ENCODE measurements around the gene KRT4. TPM values are rescaled to one million over a fixed set of nuclear protein-coding genes. Genes with fewer than 3 reads are reported as not detected.

The KRT4 gene
- total and polyA plus RNA-seq, 2 experiments from 2014 or later = not detected

DNA sequence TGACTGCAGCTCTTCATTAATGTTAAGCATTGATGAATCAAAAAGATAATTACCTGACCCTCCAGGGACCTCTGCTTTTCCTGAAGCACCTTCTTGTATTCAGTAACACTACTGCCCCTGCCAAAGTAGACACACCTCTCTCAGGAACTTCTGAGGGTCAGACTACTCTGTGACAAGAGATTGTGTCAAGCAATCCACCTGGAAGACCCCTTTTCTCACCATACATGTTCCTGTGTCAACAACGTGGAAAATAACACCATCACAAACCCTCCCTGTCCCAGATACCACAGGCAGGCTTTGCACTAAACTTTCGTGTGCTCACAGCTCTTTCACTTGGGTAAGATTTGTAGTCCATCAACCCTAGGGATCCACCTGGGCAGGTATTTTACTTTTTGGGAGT, 49.9 kb downstream of the KRT4 start (continued):
- TF ChIP-seq, protein P1, sequence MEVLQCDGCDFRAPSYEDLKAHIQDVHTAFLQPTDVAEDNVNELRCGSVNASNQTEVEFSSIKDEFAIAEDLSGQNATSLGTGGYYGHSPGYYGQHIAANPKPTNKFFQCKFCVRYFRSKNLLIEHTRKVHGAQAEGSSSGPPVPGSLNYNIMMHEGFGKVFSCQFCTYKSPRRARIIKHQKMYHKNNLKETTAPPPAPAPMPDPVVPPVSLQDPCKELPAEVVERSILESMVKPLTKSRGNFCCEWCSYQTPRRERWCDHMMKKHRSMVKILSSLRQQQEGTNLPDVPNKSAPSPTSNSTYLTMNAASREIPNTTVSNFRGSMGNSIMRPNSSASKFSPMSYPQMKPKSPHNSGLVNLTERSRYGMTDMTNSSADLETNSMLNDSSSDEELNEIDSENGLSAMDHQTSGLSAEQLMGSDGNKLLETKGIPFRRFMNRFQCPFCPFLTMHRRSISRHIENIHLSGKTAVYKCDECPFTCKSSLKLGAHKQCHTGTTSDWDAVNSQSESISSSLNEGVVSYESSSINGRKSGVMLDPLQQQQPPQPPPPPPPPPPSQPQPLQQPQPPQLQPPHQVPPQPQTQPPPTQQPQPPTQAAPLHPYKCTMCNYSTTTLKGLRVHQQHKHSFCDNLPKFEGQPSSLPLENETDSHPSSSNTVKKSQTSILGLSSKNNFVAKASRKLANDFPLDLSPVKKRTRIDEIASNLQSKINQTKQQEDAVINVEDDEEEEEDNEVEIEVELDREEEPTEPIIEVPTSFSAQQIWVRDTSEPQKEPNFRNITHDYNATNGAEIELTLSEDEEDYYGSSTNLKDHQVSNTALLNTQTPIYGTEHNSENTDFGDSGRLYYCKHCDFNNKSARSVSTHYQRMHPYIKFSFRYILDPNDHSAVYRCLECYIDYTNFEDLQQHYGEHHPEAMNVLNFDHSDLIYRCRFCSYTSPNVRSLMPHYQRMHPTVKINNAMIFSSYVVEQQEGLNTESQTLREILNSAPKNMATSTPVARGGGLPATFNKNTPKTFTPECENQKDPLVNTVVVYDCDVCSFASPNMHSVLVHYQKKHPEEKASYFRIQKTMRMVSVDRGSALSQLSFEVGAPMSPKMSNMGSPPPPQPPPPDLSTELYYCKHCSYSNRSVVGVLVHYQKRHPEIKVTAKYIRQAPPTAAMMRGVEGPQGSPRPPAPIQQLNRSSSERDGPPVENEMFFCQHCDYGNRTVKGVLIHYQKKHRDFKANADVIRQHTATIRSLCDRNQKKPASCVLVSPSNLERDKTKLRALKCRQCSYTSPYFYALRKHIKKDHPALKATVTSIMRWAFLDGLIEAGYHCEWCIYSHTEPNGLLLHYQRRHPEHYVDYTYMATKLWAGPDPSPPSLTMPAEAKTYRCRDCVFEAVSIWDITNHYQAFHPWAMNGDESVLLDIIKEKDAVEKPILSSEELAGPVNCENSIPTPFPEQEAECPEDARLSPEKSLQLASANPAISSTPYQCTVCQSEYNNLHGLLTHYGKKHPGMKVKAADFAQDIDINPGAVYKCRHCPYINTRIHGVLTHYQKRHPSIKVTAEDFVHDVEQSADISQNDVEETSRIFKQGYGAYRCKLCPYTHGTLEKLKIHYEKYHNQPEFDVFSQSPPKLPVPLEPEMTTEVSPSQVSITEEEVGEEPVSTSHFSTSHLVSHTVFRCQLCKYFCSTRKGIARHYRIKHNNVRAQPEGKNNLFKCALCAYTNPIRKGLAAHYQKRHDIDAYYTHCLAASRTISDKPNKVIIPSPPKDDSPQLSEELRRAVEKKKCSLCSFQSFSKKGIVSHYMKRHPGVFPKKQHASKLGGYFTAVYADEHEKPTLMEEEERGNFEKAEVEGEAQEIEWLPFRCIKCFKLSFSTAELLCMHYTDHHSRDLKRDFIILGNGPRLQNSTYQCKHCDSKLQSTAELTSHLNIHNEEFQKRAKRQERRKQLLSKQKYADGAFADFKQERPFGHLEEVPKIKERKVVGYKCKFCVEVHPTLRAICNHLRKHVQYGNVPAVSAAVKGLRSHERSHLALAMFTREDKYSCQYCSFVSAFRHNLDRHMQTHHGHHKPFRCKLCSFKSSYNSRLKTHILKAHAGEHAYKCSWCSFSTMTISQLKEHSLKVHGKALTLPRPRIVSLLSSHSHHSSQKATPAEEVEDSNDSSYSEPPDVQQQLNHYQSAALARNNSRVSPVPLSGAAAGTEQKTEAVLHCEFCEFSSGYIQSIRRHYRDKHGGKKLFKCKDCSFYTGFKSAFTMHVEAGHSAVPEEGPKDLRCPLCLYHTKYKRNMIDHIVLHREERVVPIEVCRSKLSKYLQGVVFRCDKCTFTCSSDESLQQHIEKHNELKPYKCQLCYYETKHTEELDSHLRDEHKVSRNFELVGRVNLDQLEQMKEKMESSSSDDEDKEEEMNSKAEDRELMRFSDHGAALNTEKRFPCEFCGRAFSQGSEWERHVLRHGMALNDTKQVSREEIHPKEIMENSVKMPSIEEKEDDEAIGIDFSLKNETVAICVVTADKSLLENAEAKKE (CRISPR knock-in tag; IDR thresholded peaks at IDR 0.05) = no peak

- no peaks in the 10 kb centered on the region; the same call in 1 of the 2 replicates for H3K36me3 ChIP-seq (ENCODE audit: insufficient read depth)
- H3F3A ChIP-seq (replicated peaks; ENCODE audit: low read depth) = no peaks in the 10 kb centered on the region
- H3K4me1 ChIP-seq (ENCODE audit: insufficient read depth) = no peaks in the 10 kb centered on the region
- H3K4me1 Mint-ChIP-seq = no peaks in the 10 kb centered on the region
- H3K79me2 ChIP-seq (replicated peaks; ENCODE audit: insufficient read depth) = no peaks in the 10 kb centered on the region
- no peak overlapping the region for H3K27ac Mint-ChIP-seq
- H3K9me2 ChIP-seq (ENCODE audit: insufficient read depth) = no peaks in the 10 kb centered on the region
- peaks cover 31% of the 10 kb centered on the region for H3K9me3 Mint-ChIP-seq
- H3K4me2 ChIP-seq = no peak overlapping the region
- no peak overlapping the region for H2AFZ ChIP-seq
- H3K27ac ChIP-seq (ENCODE audit: low read depth) = no peak overlapping the region
- ATAC-seq (no peak), DNase-seq (ENCODE audit: low spot score) (no peak)
- H3K4me3 ChIP-seq = no peak overlapping the region
- H3K36me3 Mint-ChIP-seq (ENCODE audit: low read depth) = peaks cover 5% of the 10 kb centered on the region
- no peaks in the 10 kb centered on the region for H3K27me3 ChIP-seq (ENCODE audit: insufficient read depth)
- H4K20me1 ChIP-seq (replicated peaks; ENCODE audit: insufficient read depth) = no peaks in the 10 kb centered on the region
- H3K4me3 Mint-ChIP-seq = no peak overlapping the region
- H3K27me3 Mint-ChIP-seq (ENCODE audit: insufficient read depth, low read depth, poor library complexity) = peaks cover 9% of the 10 kb centered on the region
- TF ChIP-seq EZH2 (IDR thresholded peaks at IDR 0.05; ENCODE audit: low read depth, unreplicated experiment) (no peak), JUNB (IDR thresholded peaks at IDR 0.05; ENCODE audit: unreplicated experiment) (no peak), CREB1 (CRISPR knock-in tag; IDR thresholded peaks at IDR 0.05; ENCODE audit: low read depth) (no peak), POLR2AphosphoS5 (IDR thresholded peaks at IDR 0.05; ENCODE audit: low read depth) (no peak), EZH2phosphoT487 (IDR thresholded peaks at IDR 0.05; ENCODE audit: unreplicated experiment) (no peak), ZNF114 (CRISPR knock-in tag; IDR thresholded peaks at IDR 0.05) (no peak)
- TF ChIP-seq, protein P1 (CRISPR knock-in tag; IDR thresholded peaks at IDR 0.05) = no peak
Measured at GRCh38 chr12:52763036-52763659, 50.8 kb downstream of the KRT4 start.
